ENCODE measurements around the gene KRTAP10-12.

GRCh38 chr21:44736291-44737004 is 39.5 kb downstream of the KRTAP10-12 start:
- TF ChIP-seq, protein P1, sequence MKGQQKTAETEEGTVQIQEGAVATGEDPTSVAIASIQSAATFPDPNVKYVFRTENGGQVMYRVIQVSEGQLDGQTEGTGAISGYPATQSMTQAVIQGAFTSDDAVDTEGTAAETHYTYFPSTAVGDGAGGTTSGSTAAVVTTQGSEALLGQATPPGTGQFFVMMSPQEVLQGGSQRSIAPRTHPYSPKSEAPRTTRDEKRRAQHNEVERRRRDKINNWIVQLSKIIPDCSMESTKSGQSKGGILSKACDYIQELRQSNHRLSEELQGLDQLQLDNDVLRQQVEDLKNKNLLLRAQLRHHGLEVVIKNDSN (IDR thresholded peaks at IDR 0.05) = no peak
- TF ChIP-seq TAF1 (IDR thresholded peaks at IDR 0.05; ENCODE audit: low read depth) (no peak), EP300 (IDR thresholded peaks at IDR 0.05; ENCODE audit: borderline replicate concordance) (no peak)

Measured in Ishikawa (cell line).